H1 (cell line): ENCODE data around the gene NCCRP1. TPM values are rescaled to one million over a fixed set of nuclear protein-coding genes. Genes with fewer than 3 reads are reported as not detected.
A peak's percentile ranks its signal among the peaks of the same experiment; 100 is the strongest.

Experiments used
- CTCF ChIA-PET: fragments of 300-600 bp; sonication (Branson Sonifier 250); formaldehyde crosslinking; loops from one replicate; lab custom pipeline; 2021; ENCODE audit not compliant: partially characterized antibody; lab: Charles Lee
- POLR2A ChIA-PET: fragments of 300-600 bp; sonication (Branson Sonifier 250); formaldehyde crosslinking; loops from one replicate; lab custom pipeline; 2021; ENCODE audit warnings: inconsistent platforms; ENCODE audit not compliant: partially characterized antibody; lab: Charles Lee
- DNase-seq, 2 experiments: peaks; one replicate each; pipeline versions ENCODE4 v3.0.0 to v3.0.0-alpha.2; 2010 to 2022; ENCODE audit warnings: low spot score in 2 of 2, low read depth in 1 of 2, mixed read lengths in 1 of 2
- FAIRE-seq: peaks from 2 replicates; lab custom pipeline; 2011; peaks lifted over from hg19 to GRCh38; lab: Jason Lieb, UNC
- H2AFZ ChIP-seq: 2 replicates; pipeline ENCODE4 v1.8.1; 2012; ENCODE audit warnings: low read length, inconsistent platforms
- H2AK5ac ChIP-seq: 2 replicates; pipeline ENCODE4 v1.6.1; 2013; ENCODE audit warnings: low read depth, low read length
- H2BK120ac ChIP-seq: replicated peaks from 2 replicates; pipeline ENCODE3; 2013; ENCODE audit warnings: low read depth, low read length, inconsistent platforms
- H2BK12ac ChIP-seq: 2 replicates; pipeline ENCODE4 v1.6.1; 2013; ENCODE audit warnings: low read depth, low read length
- H2BK15ac ChIP-seq: 2 replicates; pipeline ENCODE4 v1.6.1; 2013; ENCODE audit warnings: low read length
- H2BK20ac ChIP-seq: 2 replicates; pipeline ENCODE4 v1.6.1; 2013; ENCODE audit warnings: low read length
- H2BK5ac ChIP-seq: 2 replicates; pipeline ENCODE4 v1.6.1; 2013; ENCODE audit warnings: low read depth, low read length
- H3K14ac ChIP-seq: 2 replicates; pipeline ENCODE4 v1.6.1; 2013; ENCODE audit warnings: inconsistent platforms; ENCODE audit not compliant: insufficient read length
- H3K18ac ChIP-seq: 2 replicates; pipeline ENCODE4 v1.6.1; 2013; ENCODE audit warnings: low read length; ENCODE audit errors: extremely low read depth
- H3K23ac ChIP-seq: 2 replicates; pipeline ENCODE4 v1.6.1; 2013; ENCODE audit warnings: inconsistent platforms; ENCODE audit not compliant: insufficient read length
- H3K23me2 ChIP-seq: 2 replicates; pipeline ENCODE4 v1.6.1; 2013; ENCODE audit warnings: low read depth, low read length
- H3K27ac ChIP-seq: 2 replicates; pipeline ENCODE4 v1.6.1; 2011; ENCODE audit warnings: low read depth, low read length, inconsistent platforms
- H3K27me3 ChIP-seq, 4 experiments: replicated peaks in 1 of 4; 1 replicate in 1 of 4; 2 replicates in 3 of 4; pipeline versions ENCODE4 v1.6.1 to v1.8.1; 2011 to 2013; ENCODE audit warnings: low read length in 3 of 4, mild to moderate bottlenecking in 3 of 4, inconsistent platforms in 2 of 4, mixed read lengths in 2 of 4, moderate library complexity in 1 of 4; ENCODE audit not compliant: control insufficient read depth in 3 of 4, insufficient read depth in 3 of 4; ENCODE audit errors: extremely low read depth in 1 of 4
- H3K36me3 ChIP-seq, 4 experiments: 2 replicates each; pipeline versions ENCODE4 v1.6.1 to v1.8.1; 2011 to 2013; ENCODE audit warnings: mild to moderate bottlenecking in 4 of 4, low read length in 3 of 4, moderate library complexity in 2 of 4, control low read depth in 1 of 4, inconsistent platforms in 1 of 4; ENCODE audit not compliant: insufficient read depth in 4 of 4, control insufficient read depth in 2 of 4
- H3K4ac ChIP-seq: replicated peaks from 2 replicates; pipeline ENCODE3; 2013; ENCODE audit warnings: low read length, low read depth, mixed read lengths, inconsistent platforms; ENCODE audit not compliant: insufficient read length
- H3K4me1 ChIP-seq, 4 experiments: replicated peaks in 1 of 4; 1 replicate in 1 of 4; 2 replicates in 3 of 4; pipeline versions ENCODE4 v1.6.1 to v1.8.1; 2011 to 2013; ENCODE audit warnings: low read length in 3 of 4, inconsistent platforms in 2 of 4, mixed read lengths in 1 of 4; ENCODE audit not compliant: insufficient read depth in 4 of 4, control insufficient read depth in 3 of 4
- H3K4me2 ChIP-seq, 2 experiments: 2 replicates each; pipeline versions ENCODE4 v1.6.1 to v1.8.1; 2011 to 2013; ENCODE audit warnings: low read depth in 2 of 2, low read length in 2 of 2, control low read depth in 1 of 2, inconsistent platforms in 1 of 2, mild to moderate bottlenecking in 1 of 2; ENCODE audit not compliant: insufficient read depth in 1 of 2
- H3K4me3 ChIP-seq, 4 experiments: fragments of 200-600, 300-600 bp in 1 of 4; sonication (generic), shearing (Covaris generic), sonication (Bioruptor Twin) in 1 of 4; 2 replicates each; pipeline versions ENCODE4 v1.5.1 to v1.8.1; 2011 to 2016; ENCODE audit warnings: low read length in 4 of 4, low read depth in 3 of 4, control low read depth in 2 of 4, inconsistent platforms in 2 of 4, mild to moderate bottlenecking in 2 of 4, mixed read lengths in 1 of 4, moderate library complexity in 1 of 4; ENCODE audit not compliant: insufficient read depth in 2 of 4; ENCODE audit errors: extremely low read depth in 1 of 4
- H3K56ac ChIP-seq: replicated peaks from 2 replicates; pipeline ENCODE3; 2013; ENCODE audit warnings: low read depth, mild to moderate bottlenecking, mixed read lengths, low read length, inconsistent platforms; ENCODE audit not compliant: insufficient read length
- H3K79me1 ChIP-seq: 2 replicates; pipeline ENCODE4 v1.6.1; 2013; ENCODE audit warnings: low read depth, low read length, control low read depth
- H3K79me2 ChIP-seq, 2 experiments: 2 replicates each; pipeline versions ENCODE4 v1.6.1 to v1.8.1; 2012 to 2013; ENCODE audit warnings: low read length in 2 of 2, mild to moderate bottlenecking in 2 of 2, inconsistent platforms in 1 of 2; ENCODE audit not compliant: insufficient read depth in 2 of 2, control insufficient read depth in 1 of 2
- H3K9ac ChIP-seq, 4 experiments: replicated peaks in 1 of 4; 1 replicate in 1 of 4; 2 replicates in 3 of 4; pipeline versions ENCODE4 v1.6.1 to v1.8.1; 2011 to 2013; ENCODE audit warnings: low read depth in 3 of 4, low read length in 3 of 4, control low read depth in 2 of 4, mild to moderate bottlenecking in 2 of 4, moderate library complexity in 2 of 4, inconsistent platforms in 1 of 4; ENCODE audit errors: extremely low read depth in 1 of 4
- H3K9me3 ChIP-seq, 2 experiments: 2 replicates each; pipeline versions ENCODE4 v1.6.1 to v1.8.1; 2012 to 2013; ENCODE audit warnings: mild to moderate bottlenecking in 2 of 2, moderate library complexity in 2 of 2, control low read depth in 1 of 2, inconsistent platforms in 1 of 2, low read depth in 1 of 2, low read length in 1 of 2, mixed read lengths in 1 of 2; ENCODE audit not compliant: insufficient read depth in 2 of 2
- H4K20me1 ChIP-seq, 2 experiments: replicated peaks in 1 of 2; 2 replicates each; pipeline versions ENCODE3 to v1.8.1; 2011 to 2013; ENCODE audit warnings: inconsistent platforms in 2 of 2, low read length in 2 of 2, mild to moderate bottlenecking in 1 of 2; ENCODE audit not compliant: insufficient read depth in 2 of 2, control insufficient read depth in 1 of 2
- H4K5ac ChIP-seq: 2 replicates; pipeline ENCODE4 v1.6.1; 2013; ENCODE audit warnings: low read length, low read depth, mixed read lengths, inconsistent platforms; ENCODE audit not compliant: insufficient read length
- H4K8ac ChIP-seq: 2 replicates; pipeline ENCODE4 v1.8.0; 2013; ENCODE audit warnings: mild to moderate bottlenecking, moderate library complexity, low read length, inconsistent platforms; ENCODE audit not compliant: insufficient read depth; ENCODE audit errors: extremely low read depth
- H4K91ac ChIP-seq: replicated peaks from 2 replicates; pipeline ENCODE3; 2013; ENCODE audit warnings: low read length, mixed read lengths, inconsistent platforms; ENCODE audit not compliant: insufficient read length
- CBX5 ChIP-seq: fragments of 300-800, 300-1000 bp; sonication (generic); IDR thresholded peaks from 2 replicates; pipeline ENCODE4 v1.7.1; 2016; ENCODE audit warnings: antibody characterized with exemption, low read length, low read depth
- EP300 ChIP-seq, 2 experiments: IDR thresholded peaks; 1 replicate in 1 of 2; 2 replicates in 1 of 2; pipeline ENCODE4 v1.6.1; 2011 to 2012; ENCODE audit warnings: low read depth in 2 of 2, low read length in 2 of 2, mild to moderate bottlenecking in 2 of 2, borderline replicate concordance in 1 of 2, inconsistent platforms in 1 of 2, moderate library complexity in 1 of 2
- MAFK ChIP-seq: IDR thresholded peaks from 2 replicates; pipeline ENCODE4 v1.6.1; 2012; ENCODE audit warnings: low read depth, mild to moderate bottlenecking, improper control_type of control experiment, low read length
- POLR2AphosphoS5 ChIP-seq: IDR thresholded peaks from 2 replicates; pipeline ENCODE4 v1.6.1; 2011; ENCODE audit warnings: low read depth, low read length
- RAD21 ChIP-seq, 2 experiments: IDR thresholded peaks in 1 of 2; conservative IDR thresholded peaks in 1 of 2; 2 replicates each; pipeline ENCODE4 v1.6.1; 2011; ENCODE audit warnings: low read depth in 2 of 2, low read length in 2 of 2, improper control_type of control experiment in 1 of 2, inconsistent platforms in 1 of 2, mild to moderate bottlenecking in 1 of 2, moderate library complexity in 1 of 2
- RFX5 ChIP-seq: IDR thresholded peaks from 2 replicates; pipeline ENCODE4 v1.6.1; 2011; ENCODE audit warnings: low read depth, low read length, improper control_type of control experiment, borderline replicate concordance
- TAF7 ChIP-seq: optimal IDR thresholded peaks from 2 replicates; pipeline ENCODE3; 2011; ENCODE audit warnings: low read depth, mild to moderate bottlenecking, inconsistent platforms, low read length, moderate library complexity, borderline replicate concordance
- WGBS, 2 experiments: shearing (Covaris generic) in 1 of 2; methylation state at CpG; one replicate each; pipeline versions ENCODE4 v1.1.6 to v1.1.7; 2013 to 2015; ENCODE audit warnings: low lambda C conversion rate in 2 of 2, mixed read lengths in 2 of 2, inconsistent platforms in 1 of 2, low coverage in 1 of 2, missing lambda C conversion rate in 1 of 2; ENCODE audit not compliant: insufficient replicate concordance in 2 of 2, insufficient coverage in 1 of 2, insufficient read length in 1 of 2; ENCODE audit errors: extremely low coverage in 1 of 2, missing lambda C conversion rate in 1 of 2; 5-methylcytosine and 5-hydroxymethylcytosine counted together
- polyA plus RNA-seq, 7 experiments: library from polyadenylated mRNA; depleted of rRNA in 3 of 7; stranded (reverse) in 5 of 7; unstranded in 2 of 7; fragments of >200 nt in 5 of 7; fragments of 200-250 nt in 2 of 7; gene quantifications; 1 replicate in 5 of 7; 2 replicates in 1 of 7; 4 replicates in 1 of 7; pipeline versions ENCODE4 v1.2.1 to v1.2.3, GENCODE V29; 2011 to 2013; ENCODE audit warnings: missing spikeins in 2 of 7, mixed read lengths in 2 of 7
- total RNA-seq: library from RNA; stranded (reverse); fragmentation: NEBNext Ultra II Directional; extraction: Animal tissue kit (Norgen Biotek cat#: 25700); gene quantifications from 2 replicates; pipeline ENCODE4 v1.2.1, GENCODE V29; 2021
- TF ChIP-seq, protein P1 (sequence below), 3 experiments: IDR thresholded peaks; 1 replicate in 2 of 3; 2 replicates in 1 of 3; pipeline versions ENCODE4 v1.5.1 to v1.6.1; 2011; ENCODE audit warnings: low read length in 3 of 3, mild to moderate bottlenecking in 3 of 3, inconsistent platforms in 2 of 3, low read depth in 1 of 3, moderate library complexity in 1 of 3; ENCODE audit not compliant: insufficient read depth in 1 of 3; ENCODE audit errors: control extremely low read depth in 1 of 3

The NCCRP1 gene
- total and polyA plus RNA-seq, 2 of the 8 experiments (the other 6 are each of a cell fraction or from before 2014, with no cell fraction given), result 2.8 to 7.9 TPM

- Histone ChIP-seq H3K4me2 (no peak overlapping the region), H4K8ac (no peak overlapping the region), H4K91ac (no peak overlapping the region), H3K9me3 (no peaks in the 10 kb centered on the region), H3K27ac (no peak overlapping the region), H3K4ac (no peak overlapping the region), H3K23me2 (peaks cover 8% of the 10 kb centered on the region; the same call in 1 of the 2 replicates), H3K4me3 (no peak overlapping the region), H3K79me2 (no peaks in the 10 kb centered on the region), H3K56ac (no peak overlapping the region), H3K9ac (no peak overlapping the region), H2BK5ac (no peak overlapping the region), H2BK120ac (no peak overlapping the region), H3K14ac (no peak overlapping the region), H3K4me1 (peaks cover 0 to 9% (median 8%) of the 10 kb centered on the region in 4 experiments; a peak in 6 of 7 replicates), H3K18ac (no peak overlapping the region), H4K20me1 (peaks cover 0 to 2% of the 10 kb centered on the region in 2 experiments), H2AK5ac (no peak overlapping the region), H2AFZ (no peak overlapping the region), H3K27me3 (peaks cover 11 to 29% (median 21%) of the 10 kb centered on the region in 4 experiments), H2BK15ac (no peak overlapping the region), H2BK20ac (no peak overlapping the region), H2BK12ac (no peak overlapping the region), H3K23ac (no peak overlapping the region), H3K36me3 (no peaks in the 10 kb centered on the region), H3K79me1 (no peaks in the 10 kb centered on the region), H4K5ac (no peak overlapping the region)
- 60% methylated on average over 5 of the region's 5 CpGs; no CpG with 5 or more reads in 1 of the 2 experiments for WGBS, 2 experiments
- ChIA-PET CTCF (interaction anchor here (0.8 to 7.1 kb wide), 10 partner anchors 11 to 236 kb away, joined by 3 to 53 read pairs (median 7); no protein-coding TSS in a partner anchor), POLR2A (no interaction called here)
- no peak for FAIRE-seq
- no peak for DNase-seq
- no peak for TF ChIP-seq CBX5
- TF ChIP-seq RAD21 (IDR thresholded peaks at IDR 0.05 in 1 of 2, conservative IDR thresholded peaks at IDR 0.05 in 1 of 2; ENCODE audit: low read depth in 2 of 2, low read length in 2 of 2), result peak; percentile 39 to 59
- TF ChIP-seq TAF7, result no peak
- no peak for TF ChIP-seq POLR2AphosphoS5
- no peak for TF ChIP-seq EP300 (IDR thresholded peaks at IDR 0.05; ENCODE audit: borderline replicate concordance in 1 of 2, low read depth in 2 of 2, low read length in 2 of 2)
- no peak for TF ChIP-seq MAFK
- TF ChIP-seq RFX5, result no peak
- TF ChIP-seq, protein P1, sequence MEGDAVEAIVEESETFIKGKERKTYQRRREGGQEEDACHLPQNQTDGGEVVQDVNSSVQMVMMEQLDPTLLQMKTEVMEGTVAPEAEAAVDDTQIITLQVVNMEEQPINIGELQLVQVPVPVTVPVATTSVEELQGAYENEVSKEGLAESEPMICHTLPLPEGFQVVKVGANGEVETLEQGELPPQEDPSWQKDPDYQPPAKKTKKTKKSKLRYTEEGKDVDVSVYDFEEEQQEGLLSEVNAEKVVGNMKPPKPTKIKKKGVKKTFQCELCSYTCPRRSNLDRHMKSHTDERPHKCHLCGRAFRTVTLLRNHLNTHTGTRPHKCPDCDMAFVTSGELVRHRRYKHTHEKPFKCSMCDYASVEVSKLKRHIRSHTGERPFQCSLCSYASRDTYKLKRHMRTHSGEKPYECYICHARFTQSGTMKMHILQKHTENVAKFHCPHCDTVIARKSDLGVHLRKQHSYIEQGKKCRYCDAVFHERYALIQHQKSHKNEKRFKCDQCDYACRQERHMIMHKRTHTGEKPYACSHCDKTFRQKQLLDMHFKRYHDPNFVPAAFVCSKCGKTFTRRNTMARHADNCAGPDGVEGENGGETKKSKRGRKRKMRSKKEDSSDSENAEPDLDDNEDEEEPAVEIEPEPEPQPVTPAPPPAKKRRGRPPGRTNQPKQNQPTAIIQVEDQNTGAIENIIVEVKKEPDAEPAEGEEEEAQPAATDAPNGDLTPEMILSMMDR (IDR thresholded peaks at IDR 0.05; ENCODE audit: control extremely low read depth in 1 of 3, insufficient read depth in 1 of 3, low read depth in 1 of 3, low read length in 3 of 3), result peak; percentile 39 to 55 (median 44)
Measured at GRCh38 chr19:39197808-39198207, 1.0 kb downstream of the NCCRP1 start.
